SK-N-SH (cell line): Measurements from ENCODE around the gene NAALAD2. TPM values are rescaled to one million over a fixed set of nuclear protein-coding genes. Genes with fewer than 3 reads are reported as not detected.

Source experiments
- CTCF ChIA-PET: fragments of 300-600, 350-600 bp; formaldehyde crosslinking; extraction: SDS; loops from one replicate; lab custom pipeline; 2021; lab: Yijun Ruan, JAX
- POLR2A ChIA-PET: fragments of 350-600 bp; sonication (Branson Sonifier 250); formaldehyde crosslinking; extraction: SDS; loops from one replicate; lab custom pipeline; 2020; ENCODE audit warnings: antibody characterized with exemption, inconsistent platforms; lab: Yijun Ruan, JAX
- DNase-seq: peaks from one replicate; pipeline ENCODE4 v3.0.0; 2012
- H2AFZ ChIP-seq: fragments of 200-600 bp; sonication (generic); 2 replicates; pipeline ENCODE4 v1.8.1; 2016; ENCODE audit warnings: antibody characterized with exemption, mild to moderate bottlenecking, low read depth
- H3F3A ChIP-seq: fragments of 200-600 bp; sonication (generic); replicated peaks from 2 replicates; pipeline ENCODE3; 2016; ENCODE audit warnings: antibody characterized with exemption, mild to moderate bottlenecking; ENCODE audit not compliant: insufficient read depth
- H3K27ac ChIP-seq, 2 experiments: fragments of 200-500 bp in 1 of 2; fragments of 200-600 bp in 1 of 2; sonication (Bioruptor generic) in 1 of 2; sonication (generic), shearing (Covaris generic) in 1 of 2; 2 replicates each; pipeline versions ENCODE4 v1.5.1 to v1.6.1; 2014 to 2016; ENCODE audit warnings: low read depth in 2 of 2, inconsistent platforms in 1 of 2, low read length in 1 of 2, mild to moderate bottlenecking in 1 of 2, mixed read lengths in 1 of 2
- H3K27me3 ChIP-seq: fragments of 200-600 bp; sonication (generic), shearing (Covaris generic); 2 replicates; pipeline ENCODE4 v1.6.1; 2016; ENCODE audit warnings: mixed run types; ENCODE audit not compliant: insufficient read depth
- H3K36me3 ChIP-seq, 2 experiments: fragments of 200-500 bp in 1 of 2; fragments of 200-600 bp in 1 of 2; sonication (Bioruptor generic) in 1 of 2; sonication (generic) in 1 of 2; replicated peaks in 1 of 2; 2 replicates each; pipeline versions ENCODE3 to v1.5.1; 2014 to 2016; ENCODE audit warnings: low read length in 1 of 2, mild to moderate bottlenecking in 1 of 2; ENCODE audit not compliant: insufficient read depth in 2 of 2, control insufficient read depth in 1 of 2
- H3K4me1 ChIP-seq, 2 experiments: fragments of 200-500 bp in 1 of 2; fragments of 200-600 bp in 1 of 2; sonication (Bioruptor generic) in 1 of 2; sonication (generic), shearing (Covaris generic) in 1 of 2; 2 replicates each; pipeline versions ENCODE4 v1.5.1 to v1.6.1; 2014 to 2016; ENCODE audit warnings: low read depth in 1 of 2, low read length in 1 of 2, mixed run types in 1 of 2; ENCODE audit not compliant: insufficient read depth in 2 of 2, control insufficient read depth in 1 of 2
- H3K4me2 ChIP-seq: fragments of 200-600 bp; sonication (generic), shearing (Covaris generic); 2 replicates; pipeline ENCODE4 v1.6.1; 2017; ENCODE audit warnings: mixed run types
- H3K4me3 ChIP-seq, 2 experiments: fragments of 200-500 bp in 1 of 2; fragments of 200-600 bp in 1 of 2; sonication (Bioruptor generic) in 1 of 2; sonication (generic), shearing (Covaris generic) in 1 of 2; 2 replicates each; pipeline versions ENCODE4 v1.5.1 to v1.8.1; 2014 to 2016; ENCODE audit warnings: low read depth in 2 of 2, inconsistent platforms in 1 of 2, low read length in 1 of 2, mild to moderate bottlenecking in 1 of 2, mixed read lengths in 1 of 2, moderate library complexity in 1 of 2
- H3K79me2 ChIP-seq: fragments of 200-600 bp; sonication (generic); 2 replicates; pipeline ENCODE4 v1.8.1; 2017; ENCODE audit warnings: mild to moderate bottlenecking; ENCODE audit not compliant: insufficient read depth
- H3K9ac ChIP-seq: fragments of 200-600 bp; sonication (generic); 2 replicates; pipeline ENCODE4 v1.6.1; 2017; ENCODE audit warnings: mixed run types
- H3K9me2 ChIP-seq: fragments of 200-600 bp; sonication (generic); 2 replicates; pipeline ENCODE4 v1.6.1; 2017; ENCODE audit warnings: mixed run types
- H3K9me3 ChIP-seq: fragments of 200-600 bp; sonication (generic); 2 replicates; pipeline ENCODE4 v1.6.1; 2017; ENCODE audit warnings: mixed run types, mild to moderate bottlenecking, moderate library complexity
- H4K20me1 ChIP-seq: fragments of 200-600 bp; sonication (generic); 2 replicates; pipeline ENCODE4 v1.6.1; 2017; ENCODE audit warnings: mild to moderate bottlenecking, mixed run types; ENCODE audit not compliant: insufficient read depth
- ELF1 ChIP-seq: IDR thresholded peaks from 2 replicates; pipeline ENCODE4 v1.4.0; 2012
- EP300 ChIP-seq, 2 experiments: IDR thresholded peaks; 2 replicates each; pipeline versions ENCODE4 v1.4.0 to v1.6.1; 2012; ENCODE audit warnings: borderline replicate concordance in 1 of 2, low read depth in 1 of 2, low read length in 1 of 2
- EZH2phosphoT487 ChIP-seq: fragments of 200-600 bp; sonication (generic); IDR thresholded peaks from 2 replicates; pipeline ENCODE4 v1.6.1; 2017; ENCODE audit warnings: low read depth, mixed run types, mild to moderate bottlenecking, antibody characterized with exemption, moderate library complexity, borderline replicate concordance
- FOXJ3 ChIP-seq: sonication (generic); formaldehyde crosslinking; IDR thresholded peaks from 2 replicates; pipeline ENCODE4 v1.5.1; 2020; ENCODE audit warnings: mild to moderate bottlenecking, missing genetic modification reagents
- GABPA ChIP-seq: IDR thresholded peaks from 2 replicates; pipeline ENCODE4 v1.4.0; 2012; ENCODE audit warnings: low read depth, mild to moderate bottlenecking
- GATA2 ChIP-seq: sonication (generic); formaldehyde crosslinking; IDR thresholded peaks from 2 replicates; pipeline ENCODE4 v1.5.0; 2020; ENCODE audit warnings: mild to moderate bottlenecking, missing genetic modification reagents
- NRF1 ChIP-seq: IDR thresholded peaks from 2 replicates; pipeline ENCODE4 v1.6.1; 2012; ENCODE audit warnings: low read depth, mild to moderate bottlenecking, low read length
- PBX3 ChIP-seq: IDR thresholded peaks from 2 replicates; pipeline ENCODE4; 2012
- RFX5 ChIP-seq: IDR thresholded peaks from 2 replicates; pipeline ENCODE4 v1.6.1; 2012; ENCODE audit warnings: mild to moderate bottlenecking, improper control_type of control experiment, low read length
- RXRA ChIP-seq: IDR thresholded peaks from 2 replicates; pipeline ENCODE4 v1.4.0; 2012; ENCODE audit warnings: low read depth, mild to moderate bottlenecking, borderline replicate concordance
- TCF12 ChIP-seq: IDR thresholded peaks from 2 replicates; pipeline ENCODE4 v1.4.0; 2012
- TEAD4 ChIP-seq: IDR thresholded peaks from 2 replicates; pipeline ENCODE4 v1.4.0; 2012; ENCODE audit warnings: mild to moderate bottlenecking, borderline replicate concordance; ENCODE audit not compliant: insufficient read depth
- WGBS: methylation state at CpG from one replicate; pipeline ENCODE4 v1.1.6; 2017; ENCODE audit warnings: low lambda C conversion rate; 5-methylcytosine and 5-hydroxymethylcytosine counted together
- polyA plus RNA-seq, 3 experiments: library from polyadenylated mRNA; depleted of rRNA; stranded (reverse); fragments of >200 nt; gene quantifications; 2 replicates each; pipeline ENCODE4 v1.2.3, GENCODE V29; 2012
- TF ChIP-seq, protein P1 (sequence below): IDR thresholded peaks from 2 replicates; pipeline ENCODE4 v1.4.0; 2012; ENCODE audit warnings: low read depth, borderline replicate concordance
- TF ChIP-seq, protein P2 (sequence below): fragments of 150-350 bp; IDR thresholded peaks from 2 replicates; pipeline ENCODE4 v1.6.1; 2016; ENCODE audit warnings: mild to moderate bottlenecking, low read depth, low read length
- TF ChIP-seq, protein P3 (sequence below): IDR thresholded peaks from 2 replicates; pipeline ENCODE4 v1.4.0; 2012; ENCODE audit warnings: low read depth, borderline replicate concordance
- TF ChIP-seq, protein P4 (sequence below): IDR thresholded peaks from 2 replicates; pipeline ENCODE4 v1.4.0; 2012; ENCODE audit warnings: low read depth

NAALAD2 gene
- polyA plus RNA-seq, 1 of the 3 experiments (the other 2 are of a cell fraction): 0.74 TPM

DNA sequence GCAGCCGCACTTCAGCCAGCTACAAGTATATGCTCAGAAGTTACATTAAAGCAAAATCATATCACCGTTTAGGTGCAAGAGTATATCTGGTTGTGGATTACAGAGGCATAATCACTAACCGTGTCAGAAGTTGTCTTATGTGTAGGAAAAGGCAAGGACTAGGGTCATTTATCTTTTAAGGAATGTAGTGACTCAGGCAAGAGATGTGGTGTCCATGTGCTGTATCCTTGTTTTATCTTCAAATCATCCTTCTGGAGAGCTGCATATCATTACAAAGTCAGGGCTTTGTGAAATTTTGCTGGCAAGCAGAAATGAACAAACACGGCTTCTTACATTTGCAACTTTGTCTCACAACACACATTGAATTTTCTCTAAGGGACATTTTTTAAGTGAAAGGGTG is 101.1 kb downstream of the NAALAD2 start:
- H3K4me3 ChIP-seq: no peak overlapping the region
- CTCF ChIA-PET: interaction anchor here (1.1 to 1.6 kb wide), 2 partner anchors 14 to 31 kb away, joined by 3 to 7 read pairs; no protein-coding TSS in a partner anchor
- 67% methylated on average over 4 of the region's 4 CpGs for WGBS
- no peak for TF ChIP-seq RFX5
- TF ChIP-seq, protein P1, sequence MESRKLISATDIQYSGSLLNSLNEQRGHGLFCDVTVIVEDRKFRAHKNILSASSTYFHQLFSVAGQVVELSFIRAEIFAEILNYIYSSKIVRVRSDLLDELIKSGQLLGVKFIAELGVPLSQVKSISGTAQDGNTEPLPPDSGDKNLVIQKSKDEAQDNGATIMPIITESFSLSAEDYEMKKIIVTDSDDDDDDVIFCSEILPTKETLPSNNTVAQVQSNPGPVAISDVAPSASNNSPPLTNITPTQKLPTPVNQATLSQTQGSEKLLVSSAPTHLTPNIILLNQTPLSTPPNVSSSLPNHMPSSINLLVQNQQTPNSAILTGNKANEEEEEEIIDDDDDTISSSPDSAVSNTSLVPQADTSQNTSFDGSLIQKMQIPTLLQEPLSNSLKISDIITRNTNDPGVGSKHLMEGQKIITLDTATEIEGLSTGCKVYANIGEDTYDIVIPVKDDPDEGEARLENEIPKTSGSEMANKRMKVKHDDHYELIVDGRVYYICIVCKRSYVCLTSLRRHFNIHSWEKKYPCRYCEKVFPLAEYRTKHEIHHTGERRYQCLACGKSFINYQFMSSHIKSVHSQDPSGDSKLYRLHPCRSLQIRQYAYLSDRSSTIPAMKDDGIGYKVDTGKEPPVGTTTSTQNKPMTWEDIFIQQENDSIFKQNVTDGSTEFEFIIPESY: no peak
- no peak for TF ChIP-seq ELF1
- TF ChIP-seq, protein P2, sequence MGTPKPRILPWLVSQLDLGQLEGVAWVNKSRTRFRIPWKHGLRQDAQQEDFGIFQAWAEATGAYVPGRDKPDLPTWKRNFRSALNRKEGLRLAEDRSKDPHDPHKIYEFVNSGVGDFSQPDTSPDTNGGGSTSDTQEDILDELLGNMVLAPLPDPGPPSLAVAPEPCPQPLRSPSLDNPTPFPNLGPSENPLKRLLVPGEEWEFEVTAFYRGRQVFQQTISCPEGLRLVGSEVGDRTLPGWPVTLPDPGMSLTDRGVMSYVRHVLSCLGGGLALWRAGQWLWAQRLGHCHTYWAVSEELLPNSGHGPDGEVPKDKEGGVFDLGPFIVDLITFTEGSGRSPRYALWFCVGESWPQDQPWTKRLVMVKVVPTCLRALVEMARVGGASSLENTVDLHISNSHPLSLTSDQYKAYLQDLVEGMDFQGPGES: no peak
- no peak for TF ChIP-seq FOXJ3 (CRISPR knock-in tag)
- no peak for TF ChIP-seq PBX3
- TF ChIP-seq, protein P3, sequence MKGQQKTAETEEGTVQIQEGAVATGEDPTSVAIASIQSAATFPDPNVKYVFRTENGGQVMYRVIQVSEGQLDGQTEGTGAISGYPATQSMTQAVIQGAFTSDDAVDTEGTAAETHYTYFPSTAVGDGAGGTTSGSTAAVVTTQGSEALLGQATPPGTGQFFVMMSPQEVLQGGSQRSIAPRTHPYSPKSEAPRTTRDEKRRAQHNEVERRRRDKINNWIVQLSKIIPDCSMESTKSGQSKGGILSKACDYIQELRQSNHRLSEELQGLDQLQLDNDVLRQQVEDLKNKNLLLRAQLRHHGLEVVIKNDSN: no peak
- no peak for TF ChIP-seq EP300 (IDR thresholded peaks at IDR 0.05; ENCODE audit: borderline replicate concordance in 1 of 2, low read depth in 1 of 2, low read length in 1 of 2)
- no peak for TF ChIP-seq TCF12
- TF ChIP-seq EZH2phosphoT487: no peak
- TF ChIP-seq GATA2 (CRISPR knock-in tag): no peak
- TF ChIP-seq GABPA: no peak
- no peak for TF ChIP-seq NRF1
- TF ChIP-seq, protein P4, sequence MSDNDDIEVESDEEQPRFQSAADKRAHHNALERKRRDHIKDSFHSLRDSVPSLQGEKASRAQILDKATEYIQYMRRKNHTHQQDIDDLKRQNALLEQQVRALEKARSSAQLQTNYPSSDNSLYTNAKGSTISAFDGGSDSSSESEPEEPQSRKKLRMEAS: no peak
- no peak for TF ChIP-seq RXRA
- TF ChIP-seq TEAD4: no peak
- TF ChIP-seq, all 33 proteins: peak for 0
- no peaks in the 10 kb centered on the region for H3K4me1 ChIP-seq
- DNase-seq: no peak
- POLR2A ChIA-PET: no interaction called here
- no peak overlapping the region for H3K4me2 ChIP-seq
- no peaks in the 10 kb centered on the region for H3K79me2 ChIP-seq
- H3K9ac ChIP-seq: no peak overlapping the region
- H3K9me2 ChIP-seq: no peaks in the 10 kb centered on the region
- no peak overlapping the region for H2AFZ ChIP-seq
- H3K27me3 ChIP-seq: no peaks in the 10 kb centered on the region
- no peaks in the 10 kb centered on the region for H3K36me3 ChIP-seq
- H3K27ac ChIP-seq: no peak overlapping the region
- no peaks in the 10 kb centered on the region for H4K20me1 ChIP-seq
- no peaks in the 10 kb centered on the region for H3K9me3 ChIP-seq
- H3F3A ChIP-seq: no peaks in the 10 kb centered on the region
